ENCODE data around the gene HNRNPL.
"Not testable (repeated sequence)": the region's sequence is repeated elsewhere in the genome, so short reads cannot be mapped to it uniquely, and the experiment has no call there.

HNRNPL gene

GRCh38 chr19:38815059-38816001, 34.5 kb downstream of the HNRNPL start:
- DNase-seq (ENCODE audit: insufficient read length, low spot score) (no peak), FAIRE-seq (no peak)
- no peak for TF ChIP-seq POLR2AphosphoS5 (IDR thresholded peaks at IDR 0.05; ENCODE audit: low read depth, low read length)

GRCh38 chr19:38813932-38814331, 35.9 kb downstream of the HNRNPL start:
- FAIRE-seq; DNase-seq (ENCODE audit: insufficient read length, low spot score): not testable (repeated sequence)

DNA sequence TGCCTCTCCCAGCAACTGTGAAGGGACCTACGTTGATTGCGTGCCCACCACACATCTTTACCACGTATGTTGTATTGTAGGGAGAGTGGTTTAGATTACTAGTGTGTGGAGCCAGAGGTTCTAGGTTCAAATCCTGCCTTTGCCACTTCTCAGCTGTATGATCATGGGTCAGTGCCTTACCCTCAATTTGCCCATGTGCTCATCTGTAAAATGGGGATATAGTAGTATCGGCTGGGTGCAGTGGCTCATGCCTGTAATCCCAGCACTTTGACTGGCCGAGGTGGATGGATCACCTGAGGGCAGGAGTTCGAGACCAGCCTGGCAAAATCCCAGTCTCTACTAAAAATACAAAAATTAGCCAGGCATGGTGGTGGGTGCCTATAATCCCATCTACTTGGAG, 36.5 kb downstream of the HNRNPL start:
- DNase-seq (ENCODE audit: insufficient read length, low spot score) (no peak), FAIRE-seq (no peak)
- TF ChIP-seq PAX5 (IDR thresholded peaks at IDR 0.05; ENCODE audit: insufficient read depth, low read length, severe bottlenecking) (no peak), TAF1 (IDR thresholded peaks at IDR 0.05; ENCODE audit: low read depth, low read length) (no peak), SPI1 (IDR thresholded peaks at IDR 0.05; ENCODE audit: low read depth, low read length) (no peak)

DNA sequence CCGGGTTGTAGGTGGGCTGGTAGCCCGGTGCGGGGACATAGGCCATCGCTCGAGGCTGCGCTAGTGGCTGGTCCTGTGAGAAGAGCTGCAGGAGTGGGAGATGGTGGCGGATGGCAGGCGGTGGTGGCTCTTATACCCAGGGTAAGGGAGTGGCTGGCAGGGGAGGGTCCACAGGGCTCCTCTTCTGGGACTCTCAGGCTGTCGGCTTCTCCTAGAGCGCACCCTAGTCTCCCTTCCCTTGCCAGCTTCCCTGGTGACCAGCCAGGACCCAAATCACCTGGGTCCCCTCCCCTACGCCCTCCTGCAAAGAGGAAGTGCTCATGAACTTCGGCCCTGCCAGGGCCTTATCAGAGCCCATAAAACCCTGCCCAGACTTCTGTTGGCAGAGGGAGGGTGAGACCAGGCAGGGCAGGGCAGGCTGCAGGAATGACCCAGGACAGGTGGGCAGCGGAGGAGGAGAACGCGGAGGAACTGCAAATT, 36.9 kb downstream of the HNRNPL start, which contains the start of gene LGALS4:
LGALS4 (minus strand) TSS at position 105 of the 480 bp plus-strand sequence; CDS start at position 46, 59 bp downstream.
- no peak for DNase-seq (ENCODE audit: insufficient read length, low spot score)
- no peak for FAIRE-seq
- TF ChIP-seq POU2F2 (IDR thresholded peaks at IDR 0.05; ENCODE audit: low read depth, low read length), result no peak
- TF ChIP-seq PAX5 (IDR thresholded peaks at IDR 0.05; ENCODE audit: insufficient read depth, low read length, severe bottlenecking), result no peak
- TF ChIP-seq TAF1 (IDR thresholded peaks at IDR 0.05; ENCODE audit: low read depth, low read length), result no peak
- TF ChIP-seq SPI1 (IDR thresholded peaks at IDR 0.05; ENCODE audit: low read depth, low read length), result no peak
- no peak for TF ChIP-seq POLR2A (IDR thresholded peaks at IDR 0.05; ENCODE audit: low read depth, low read length)
- TF ChIP-seq POLR2AphosphoS5 (IDR thresholded peaks at IDR 0.05; ENCODE audit: low read depth, low read length), result no peak

DNA sequence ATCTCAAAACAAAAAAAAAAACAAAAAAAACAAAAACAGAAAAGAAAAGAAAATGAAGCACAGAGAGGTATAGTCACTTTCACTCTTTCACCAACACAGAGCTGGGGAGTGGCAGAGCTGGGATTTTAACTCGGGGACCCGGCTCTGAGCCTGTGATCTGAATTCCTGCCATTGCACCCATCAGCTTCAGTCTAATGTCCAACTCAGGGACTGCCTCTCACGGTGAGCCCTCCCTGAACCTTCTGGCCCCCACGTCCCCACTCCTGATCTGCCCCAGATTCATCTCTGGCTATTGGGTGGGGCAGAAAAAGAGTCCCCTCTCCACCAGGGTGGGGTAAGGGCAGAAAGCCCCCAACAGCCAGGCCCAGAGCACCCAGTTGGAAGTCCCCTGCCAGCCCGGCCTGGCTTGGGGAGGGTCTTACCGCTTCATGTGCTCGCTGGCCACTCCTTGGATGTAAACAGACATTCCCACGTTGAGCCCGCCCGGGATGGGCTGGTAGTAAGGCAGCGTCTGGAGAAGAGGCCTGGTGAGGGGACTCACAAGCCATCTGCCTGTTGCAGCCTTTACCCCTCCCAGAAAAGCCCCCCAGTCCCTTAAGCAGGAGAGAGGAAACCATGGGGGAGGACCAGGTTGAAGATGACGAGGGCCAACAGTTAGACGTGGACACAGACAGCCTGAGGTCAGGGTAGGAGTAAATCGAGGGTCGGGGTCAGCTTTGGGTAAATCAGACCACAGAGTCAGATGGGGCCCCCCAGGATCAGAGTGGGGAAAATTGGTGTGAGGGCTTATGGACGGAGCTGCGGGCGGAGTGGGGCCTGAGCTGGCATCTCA, 37.6 kb downstream of the HNRNPL start:
- FAIRE-seq (no peak), DNase-seq (ENCODE audit: insufficient read length, low spot score) (no peak)
- TF ChIP-seq SPI1 (IDR thresholded peaks at IDR 0.05; ENCODE audit: low read depth, low read length), result no peak
- no peak for TF ChIP-seq PAX5 (IDR thresholded peaks at IDR 0.05; ENCODE audit: insufficient read depth, low read length, severe bottlenecking)
- TF ChIP-seq POLR2A (IDR thresholded peaks at IDR 0.05; ENCODE audit: low read depth, low read length), result no peak
- TF ChIP-seq POU2F2 (IDR thresholded peaks at IDR 0.05; ENCODE audit: low read depth, low read length), result no peak
- TF ChIP-seq POLR2AphosphoS5 (IDR thresholded peaks at IDR 0.05; ENCODE audit: low read depth, low read length), result no peak
- TF ChIP-seq TAF1 (IDR thresholded peaks at IDR 0.05; ENCODE audit: low read depth, low read length), result no peak

GRCh38 chr19:38809592-38810252, 40.1 kb downstream of the HNRNPL start:
- FAIRE-seq (no peak), DNase-seq (ENCODE audit: insufficient read length, low spot score) (no peak)
- TF ChIP-seq POLR2AphosphoS5 (IDR thresholded peaks at IDR 0.05; ENCODE audit: low read depth, low read length), result no peak
- no peak for TF ChIP-seq SPI1 (IDR thresholded peaks at IDR 0.05; ENCODE audit: low read depth, low read length)
- no peak for TF ChIP-seq TAF1 (IDR thresholded peaks at IDR 0.05; ENCODE audit: low read depth, low read length)
- TF ChIP-seq POU2F2 (IDR thresholded peaks at IDR 0.05; ENCODE audit: low read depth, low read length), result no peak
- TF ChIP-seq PAX5 (IDR thresholded peaks at IDR 0.05; ENCODE audit: insufficient read depth, low read length, severe bottlenecking), result no peak
- no peak for TF ChIP-seq POLR2A (IDR thresholded peaks at IDR 0.05; ENCODE audit: low read depth, low read length)

- FAIRE-seq (no peak), DNase-seq (ENCODE audit: insufficient read length, low spot score) (no peak)
- TF ChIP-seq PAX5 (IDR thresholded peaks at IDR 0.05; ENCODE audit: insufficient read depth, low read length, severe bottlenecking) (no peak), POU2F2 (IDR thresholded peaks at IDR 0.05; ENCODE audit: low read depth, low read length) (no peak), POLR2A (IDR thresholded peaks at IDR 0.05; ENCODE audit: low read depth, low read length) (no peak), TAF1 (IDR thresholded peaks at IDR 0.05; ENCODE audit: low read depth, low read length) (no peak), SPI1 (IDR thresholded peaks at IDR 0.05; ENCODE audit: low read depth, low read length) (no peak), POLR2AphosphoS5 (IDR thresholded peaks at IDR 0.05; ENCODE audit: low read depth, low read length) (no peak)
Measured at GRCh38 chr19:38808741-38809140, 41.0 kb downstream of the HNRNPL start.

- DNase-seq (ENCODE audit: insufficient read length, low spot score); FAIRE-seq: not testable (repeated sequence)
Measured at GRCh38 chr19:38807374-38808098, 42.2 kb downstream of the HNRNPL start.

DNA sequence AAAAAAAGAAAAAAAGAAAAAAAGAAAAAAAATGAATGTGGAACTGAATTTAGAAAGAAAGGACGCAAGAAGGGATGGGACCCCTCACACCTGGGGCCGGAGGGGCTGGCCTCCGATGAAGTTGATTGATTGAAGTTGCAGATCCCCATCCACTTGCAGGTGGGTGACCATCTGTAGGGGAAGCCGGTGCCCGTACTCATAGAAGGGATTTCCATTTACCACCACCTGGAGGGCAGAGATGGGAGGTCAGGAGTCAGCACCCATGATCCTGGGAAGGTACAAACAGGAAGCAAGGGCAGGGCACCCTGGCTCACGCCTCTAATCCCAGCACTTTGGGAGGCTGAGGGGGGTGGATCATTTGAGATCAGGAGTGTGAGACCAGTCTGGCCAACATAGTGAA, 43.4 kb downstream of the HNRNPL start:
- DNase-seq (ENCODE audit: insufficient read length, low spot score), result no peak
- TF ChIP-seq POLR2A (IDR thresholded peaks at IDR 0.05; ENCODE audit: low read depth, low read length) (no peak), POU2F2 (IDR thresholded peaks at IDR 0.05; ENCODE audit: low read depth, low read length) (no peak), POLR2AphosphoS5 (IDR thresholded peaks at IDR 0.05; ENCODE audit: low read depth, low read length) (no peak), SPI1 (IDR thresholded peaks at IDR 0.05; ENCODE audit: low read depth, low read length) (no peak), PAX5 (IDR thresholded peaks at IDR 0.05; ENCODE audit: insufficient read depth, low read length, severe bottlenecking) (no peak), TAF1 (IDR thresholded peaks at IDR 0.05; ENCODE audit: low read depth, low read length) (no peak)
- FAIRE-seq, result no peak

Measured in GM12891 (cell line).